Activated CD4-positive, alpha-beta T cell treated with anti-CD3 and anti-CD28 coated beads, Interleukin-2, amount 50 U/mL, for 24 hours (primary cell): Measurements from ENCODE around the gene P3H4.

Experiments used
- DNase-seq, 2 donors: peaks; one replicate each; pipeline ENCODE4 v3.0.0-alpha.2; 2020; ENCODE audit warnings: low read depth in 1 of 2, low spot score in 1 of 2

P3H4 gene

DNA sequence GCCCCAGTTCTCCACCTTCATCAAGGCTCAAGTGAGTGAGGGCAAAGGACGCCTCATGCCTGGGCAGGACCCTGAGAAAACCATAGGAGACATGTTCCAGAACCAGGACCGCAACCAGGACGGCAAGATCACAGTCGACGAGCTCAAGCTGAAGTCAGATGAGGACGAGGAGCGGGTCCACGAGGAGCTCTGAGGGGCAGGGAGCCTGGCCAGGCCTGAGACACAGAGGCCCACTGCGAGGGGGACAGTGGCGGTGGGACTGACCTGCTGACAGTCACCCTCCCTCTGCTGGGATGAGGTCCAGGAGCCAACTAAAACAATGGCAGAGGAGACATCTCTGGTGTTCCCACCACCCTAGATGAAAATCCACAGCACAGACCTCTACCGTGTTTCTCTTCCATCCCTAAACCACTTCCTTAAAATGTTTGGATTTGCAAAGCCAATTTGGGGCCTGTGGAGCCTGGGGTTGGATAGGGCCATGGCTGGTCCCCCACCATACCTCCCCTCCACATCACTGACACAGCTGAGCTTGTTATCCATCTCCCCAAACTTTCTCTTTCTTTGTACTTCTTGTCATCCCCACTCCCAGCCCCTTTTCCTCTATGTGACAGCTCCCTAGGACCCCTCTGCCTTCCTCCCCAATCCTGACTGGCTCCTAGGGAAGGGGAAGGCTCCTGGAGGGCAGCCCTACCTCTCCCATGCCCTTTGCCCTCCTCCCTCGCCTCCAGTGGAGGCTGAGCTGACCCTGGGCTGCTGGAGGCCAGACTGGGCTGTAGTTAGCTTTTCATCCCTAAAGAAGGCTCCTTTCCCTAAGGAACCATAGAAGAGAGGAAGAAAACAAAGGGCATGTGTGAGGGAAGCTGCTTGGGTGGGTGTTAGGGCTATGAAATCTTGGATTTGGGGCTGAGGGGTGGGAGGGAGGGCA, 10.7 kb upstream of the P3H4 start:
- DNase-seq, result no peak

DNA sequence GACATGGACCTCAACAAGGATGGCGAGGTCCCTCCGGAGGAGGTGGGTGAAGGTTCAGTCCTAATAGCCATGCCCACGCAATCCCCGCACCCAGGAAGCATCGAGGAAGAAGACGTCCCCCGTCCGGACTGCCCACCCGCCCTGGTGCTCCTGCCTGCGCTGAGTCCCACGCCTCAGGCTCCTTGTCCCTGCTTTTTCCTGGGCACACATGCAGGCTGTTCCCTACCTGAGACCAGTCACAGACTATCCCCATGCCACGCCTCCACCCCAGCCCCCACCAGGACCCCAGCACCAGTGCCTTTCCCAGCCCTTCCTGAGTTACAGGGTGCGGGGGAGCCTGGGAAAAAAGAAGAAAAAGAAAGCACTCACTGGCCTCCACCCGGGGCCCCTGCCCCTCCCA, 10.0 kb upstream of the P3H4 start:
- no peak for DNase-seq

DNA sequence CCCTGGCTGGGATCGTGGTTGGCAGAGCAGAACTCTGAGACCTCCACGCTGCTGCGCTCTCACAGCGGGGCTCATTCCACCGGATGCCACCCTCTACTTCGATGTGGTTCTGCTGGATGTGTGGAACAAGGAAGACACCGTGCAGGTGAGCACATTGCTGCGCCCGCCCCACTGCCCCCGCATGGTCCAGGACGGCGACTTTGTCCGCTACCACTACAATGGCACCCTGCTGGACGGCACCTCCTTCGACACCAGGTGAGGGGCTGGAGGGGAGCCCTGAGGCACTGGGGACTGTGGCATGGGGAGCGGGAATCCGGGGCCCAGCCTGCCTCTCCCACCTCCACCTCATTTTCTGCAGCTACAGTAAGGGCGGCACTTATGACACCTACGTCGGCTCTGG, 6.3 kb upstream of the P3H4 start:
- DNase-seq, result no peak

DNA sequence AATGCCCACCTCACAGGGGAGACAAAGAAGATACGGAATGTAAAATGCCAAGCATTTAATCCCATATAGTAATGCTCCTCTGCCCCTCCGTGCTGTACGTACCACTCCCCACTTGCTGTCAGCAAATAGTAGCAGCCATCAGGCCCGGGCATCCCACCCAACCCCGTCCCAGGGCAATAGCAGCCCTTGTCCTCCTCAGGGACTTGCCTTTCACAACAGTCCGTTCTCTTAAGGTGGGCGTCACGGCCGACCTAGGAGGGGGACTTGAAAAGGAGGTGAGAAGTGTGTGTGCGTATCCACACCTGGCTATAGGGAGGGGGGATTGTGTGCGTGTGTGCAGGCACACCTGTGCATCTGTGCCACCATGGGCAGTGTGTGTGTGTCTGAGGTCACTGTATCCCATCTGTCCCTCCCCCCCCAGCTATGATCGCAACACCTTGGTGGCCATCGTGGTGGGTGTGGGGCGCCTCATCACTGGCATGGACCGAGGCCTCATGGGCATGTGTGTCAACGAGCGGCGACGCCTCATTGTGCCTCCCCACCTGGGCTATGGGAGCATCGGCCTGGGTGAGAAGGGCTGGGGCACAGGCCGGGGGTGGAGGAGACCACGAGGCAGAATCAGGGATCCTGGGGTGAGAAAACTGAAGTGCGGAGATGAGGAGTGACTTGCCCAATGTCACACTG, 5.0 kb upstream of the P3H4 start:
- DNase-seq, result no peak

DNA sequence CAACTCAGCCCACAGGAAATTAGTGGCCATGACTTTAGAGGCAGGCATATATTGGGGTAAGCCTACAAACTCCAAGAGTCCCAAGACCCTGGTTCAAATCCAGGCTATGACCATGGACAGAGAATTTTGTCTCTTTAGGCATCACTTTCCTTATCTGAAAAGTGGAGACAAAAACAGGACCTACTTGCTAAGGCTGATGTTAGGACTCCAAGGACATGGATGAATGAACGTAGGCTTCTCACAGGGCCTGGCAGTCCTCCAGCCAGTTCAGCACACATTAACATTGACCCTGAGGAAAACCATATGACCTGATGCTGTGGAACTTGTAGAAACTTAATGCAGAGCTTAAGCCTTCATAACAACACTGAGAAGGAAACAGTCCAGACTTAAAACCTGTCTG, 2.4 kb upstream of the P3H4 start:
- DNase-seq, result no peak

DNA sequence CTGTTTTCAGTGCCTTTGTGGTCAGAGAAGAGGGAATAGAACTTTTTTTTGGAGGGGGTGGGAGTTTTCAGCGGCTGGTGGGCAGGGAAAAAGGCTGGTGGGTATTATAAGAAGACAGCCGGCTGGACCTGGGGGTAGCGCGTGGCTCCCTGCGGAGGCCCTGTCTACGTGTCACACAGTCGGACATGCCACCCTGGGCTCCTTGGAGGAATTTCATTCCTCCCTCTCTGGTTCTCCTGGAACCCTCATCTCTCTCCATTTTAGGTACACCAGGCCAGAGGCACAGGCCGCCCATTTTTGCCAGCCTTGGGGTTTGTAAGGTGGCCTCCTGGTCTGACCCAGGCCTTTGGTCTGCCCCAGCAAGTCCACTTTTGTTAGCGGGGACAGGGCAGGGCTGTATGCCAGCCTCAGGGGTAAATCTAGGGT, 2.0 kb upstream of the P3H4 start:
- DNase-seq, result no peak

DNA sequence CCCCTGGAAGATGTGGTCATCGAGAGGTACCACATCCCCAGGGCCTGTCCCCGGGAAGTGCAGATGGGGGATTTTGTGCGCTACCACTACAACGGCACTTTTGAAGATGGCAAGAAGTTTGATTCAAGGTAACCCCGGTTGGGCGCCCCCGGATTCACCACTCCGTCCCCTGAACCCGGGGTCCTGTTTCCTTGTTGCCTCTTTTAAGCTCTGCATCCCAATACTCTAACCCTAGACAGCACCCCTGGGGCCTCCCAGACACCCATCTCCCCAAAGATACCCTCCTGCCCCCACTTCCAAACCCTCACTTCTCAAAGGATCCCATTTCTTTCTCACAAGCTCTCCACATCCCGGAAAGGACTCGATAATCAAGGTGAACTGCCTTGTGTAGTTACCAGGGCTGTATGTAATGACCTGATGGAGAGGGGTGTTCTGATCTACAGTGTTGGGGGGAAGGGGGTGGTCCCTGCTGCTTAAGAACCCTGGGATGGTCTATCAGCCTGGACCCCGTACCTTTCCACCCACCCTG, 1.5 kb upstream of the P3H4 start:
- DNase-seq, result no peak

DNA sequence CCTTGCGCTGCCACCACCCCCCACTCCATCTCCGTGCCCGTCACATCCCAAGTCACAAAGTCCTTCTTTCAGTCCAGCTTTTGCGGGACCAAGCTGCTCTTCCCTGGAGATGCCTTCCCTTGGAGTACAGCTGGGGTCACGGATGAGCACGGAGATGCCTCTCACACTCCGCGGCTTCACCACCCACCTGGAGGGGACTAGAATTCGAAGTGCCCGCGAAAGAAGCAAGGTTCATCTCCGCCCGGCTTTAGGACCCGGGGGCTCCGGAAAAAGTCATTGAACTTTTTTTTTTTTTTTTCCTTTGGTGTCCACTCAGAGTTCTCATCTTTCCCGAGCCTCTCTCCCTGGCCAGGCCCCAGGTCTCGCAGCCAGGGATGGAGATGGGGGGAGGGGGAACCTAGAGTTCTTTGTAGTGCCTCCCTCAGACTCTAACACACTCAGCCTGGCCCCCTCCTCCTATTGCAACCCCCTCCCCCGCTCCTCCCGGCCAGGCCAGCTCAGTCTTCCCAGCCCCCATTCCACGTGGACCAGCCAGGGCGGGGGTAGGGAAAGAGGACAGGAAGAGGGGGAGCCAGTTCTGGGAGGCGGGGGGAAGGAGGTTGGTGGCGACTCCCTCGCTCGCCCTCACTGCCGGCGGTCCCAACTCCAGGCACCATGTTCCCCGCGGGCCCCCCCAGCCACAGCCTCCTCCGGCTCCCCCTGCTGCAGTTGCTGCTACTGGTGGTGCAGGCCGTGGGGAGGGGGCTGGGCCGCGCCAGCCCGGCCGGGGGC, 817 bp upstream of the P3H4 start, which contains the start of gene FKBP10:
TSS of gene FKBP10 (plus strand) at position 624 of the 771 bp plus-strand sequence. CDS start at position 655, 31 bp downstream.
- no peak for DNase-seq

DNA sequence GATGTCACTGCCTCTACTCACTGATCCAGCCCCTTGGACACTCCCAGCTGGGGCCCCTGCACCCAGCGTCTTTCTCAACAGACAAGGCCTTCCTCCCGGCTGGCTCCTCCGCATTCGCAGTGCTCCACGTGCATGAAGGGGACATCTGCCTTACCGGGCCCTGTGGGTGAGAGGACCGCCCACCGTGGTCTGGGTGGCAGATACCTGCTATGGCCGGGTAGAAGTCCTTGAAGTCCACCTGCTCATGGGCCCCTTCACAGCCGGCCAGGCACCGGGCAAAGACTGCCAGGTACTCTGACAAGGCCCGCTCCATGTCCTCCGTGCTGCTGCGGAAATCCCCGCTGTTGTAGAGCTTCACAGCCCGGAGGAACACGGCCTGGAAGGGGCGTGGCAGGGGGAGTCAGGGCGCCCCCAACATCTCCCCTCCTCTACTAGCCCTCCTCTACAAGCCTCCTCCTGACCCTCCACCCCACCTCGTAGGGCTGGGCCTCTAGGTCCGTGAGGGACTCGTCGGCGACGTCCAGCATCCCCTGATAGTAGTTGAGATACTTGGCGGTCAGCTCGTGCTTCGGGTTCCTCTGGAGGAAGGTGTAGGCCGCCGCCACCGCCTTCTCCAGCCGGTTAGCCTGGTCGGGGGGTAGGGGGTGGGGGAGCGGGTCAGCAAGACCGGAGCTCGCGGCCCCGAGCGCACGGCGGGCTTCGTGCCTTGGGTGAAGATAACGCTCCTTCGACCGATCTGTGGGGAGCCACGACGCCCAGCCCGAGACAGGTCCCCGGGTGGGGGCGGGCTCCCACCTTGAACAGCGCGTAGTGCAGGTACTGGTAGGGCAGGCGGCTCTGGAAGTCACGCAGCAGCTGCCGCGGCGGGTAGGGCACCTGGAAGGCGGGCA, 845 bp downstream of the P3H4 start:
- DNase-seq, result no peak

DNA sequence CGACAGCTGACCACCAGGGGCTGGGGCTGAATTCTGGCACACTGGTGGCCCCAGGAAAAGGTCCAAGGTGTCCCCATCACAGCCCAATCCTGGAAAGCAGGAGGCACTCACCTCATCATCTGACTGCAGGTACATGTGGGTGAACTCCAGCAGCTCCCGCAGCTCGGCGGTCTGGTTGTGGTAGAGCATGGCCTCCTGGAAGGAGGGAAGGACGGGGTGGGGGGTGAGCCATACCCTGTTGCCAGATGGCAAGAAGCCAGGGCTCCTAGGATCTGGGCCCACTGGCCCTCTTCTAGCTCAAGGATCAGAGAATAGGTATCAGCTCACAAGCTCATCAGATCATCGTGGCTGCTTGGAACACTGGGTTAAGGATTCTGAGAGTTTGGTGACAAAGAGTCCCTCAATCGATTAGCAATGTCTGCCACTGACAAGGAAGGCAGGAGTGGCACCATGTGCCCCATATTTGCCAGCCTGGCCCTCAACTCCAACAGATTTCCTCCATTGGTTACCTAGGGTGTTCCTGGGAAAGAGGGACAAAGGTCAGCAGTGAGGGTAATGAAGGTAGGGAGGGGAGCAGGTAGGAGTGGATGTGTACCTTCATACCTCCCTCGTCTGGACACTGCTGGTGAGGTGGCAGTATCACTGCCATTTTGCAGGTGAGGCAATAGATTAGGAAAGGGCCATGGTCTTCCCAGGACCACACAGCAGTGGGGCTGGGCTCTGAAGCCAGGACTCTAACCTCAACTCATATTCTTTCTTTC, 4.9 kb downstream of the P3H4 start:
- no peak for DNase-seq

DNA sequence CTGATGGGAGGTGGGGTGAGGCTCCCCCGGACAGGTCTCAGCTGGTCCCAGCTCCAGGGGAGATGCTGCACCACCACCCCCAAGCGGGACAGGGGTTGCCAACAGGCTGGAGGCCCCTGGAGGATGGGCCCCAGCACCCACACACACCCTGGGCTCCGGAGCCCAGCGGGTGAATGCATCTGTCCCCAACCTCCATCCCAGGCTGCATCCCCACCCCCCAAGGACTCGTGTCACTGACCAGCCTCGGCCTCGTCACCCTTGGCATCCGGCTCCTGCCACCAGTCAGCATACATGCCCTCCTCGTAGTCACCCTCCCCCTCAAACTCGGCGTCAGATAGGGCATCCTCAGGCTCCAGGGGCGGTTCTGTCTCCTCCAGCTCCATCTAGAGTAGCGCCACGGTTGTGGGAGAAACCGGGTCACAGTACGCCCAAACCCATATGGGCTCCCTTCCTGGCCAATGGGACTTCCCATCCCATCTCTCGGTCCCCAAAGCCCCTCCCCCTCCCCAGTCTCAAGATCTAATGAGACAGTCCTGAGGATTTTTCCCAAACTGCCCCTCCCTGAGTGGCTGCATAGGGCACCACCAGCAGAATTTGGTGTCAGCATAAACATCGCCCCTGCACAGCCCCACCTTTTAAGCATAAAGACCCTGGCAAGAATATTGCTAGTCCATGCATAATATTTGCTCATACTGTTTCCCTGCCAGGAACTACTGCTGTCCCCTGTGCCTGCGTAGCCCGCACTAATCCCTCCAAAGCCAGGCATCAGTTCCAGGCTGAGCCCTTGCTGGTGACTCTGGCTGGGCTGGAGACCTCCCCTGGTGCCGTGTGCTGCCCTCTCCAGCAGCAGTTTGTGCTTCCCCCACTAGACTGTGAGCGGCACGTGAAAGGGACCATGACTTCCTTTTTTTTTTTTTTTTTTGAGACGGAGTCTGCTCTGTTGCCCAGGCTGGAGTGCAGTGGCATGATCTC, 8.4 kb downstream of the P3H4 start:
- no peak for DNase-seq

DNA sequence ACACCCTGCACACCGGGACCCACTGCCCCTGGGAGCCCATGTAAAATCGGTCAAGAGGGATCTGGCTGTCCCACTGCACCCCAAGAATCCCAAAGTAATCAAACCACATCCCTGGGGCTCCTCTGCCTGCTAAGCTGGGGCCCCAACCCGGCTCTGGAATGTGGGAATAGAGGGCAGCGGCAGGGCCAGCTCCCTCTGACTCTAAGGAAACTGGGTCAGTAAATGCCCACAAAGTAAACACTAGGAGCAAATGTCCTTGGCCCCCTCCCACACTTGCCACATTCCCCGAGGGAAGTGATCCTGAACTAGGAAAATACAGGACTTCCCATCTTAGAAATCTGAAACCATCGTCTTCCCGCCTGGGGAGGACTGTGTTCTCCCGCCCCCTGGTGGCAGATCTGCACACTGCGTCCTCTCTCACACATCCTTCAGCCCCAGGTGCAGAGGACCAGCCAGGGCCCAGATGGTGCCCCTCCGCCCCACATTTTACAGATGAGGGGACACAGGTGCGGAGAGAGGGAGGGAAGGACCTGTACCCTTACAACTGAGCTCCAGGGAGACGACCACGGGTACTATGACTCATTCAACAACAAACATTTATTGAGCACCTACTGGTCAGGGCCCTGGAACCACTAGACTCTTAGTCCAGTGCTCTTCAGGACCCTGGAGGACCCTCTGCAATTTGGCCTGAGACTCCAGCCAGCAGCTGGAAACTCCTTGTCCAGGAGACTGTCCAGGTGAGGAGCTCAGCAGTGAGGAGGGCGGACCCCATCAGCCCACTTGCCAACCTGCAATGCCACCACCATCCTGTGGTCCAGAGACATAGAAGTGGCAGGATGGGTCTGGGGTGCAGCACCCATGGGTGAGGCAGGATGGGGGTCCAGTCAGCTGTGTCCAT, 10.1 kb downstream of the P3H4 start:
- DNase-seq, result peak; percentile 61 to 63

DNA sequence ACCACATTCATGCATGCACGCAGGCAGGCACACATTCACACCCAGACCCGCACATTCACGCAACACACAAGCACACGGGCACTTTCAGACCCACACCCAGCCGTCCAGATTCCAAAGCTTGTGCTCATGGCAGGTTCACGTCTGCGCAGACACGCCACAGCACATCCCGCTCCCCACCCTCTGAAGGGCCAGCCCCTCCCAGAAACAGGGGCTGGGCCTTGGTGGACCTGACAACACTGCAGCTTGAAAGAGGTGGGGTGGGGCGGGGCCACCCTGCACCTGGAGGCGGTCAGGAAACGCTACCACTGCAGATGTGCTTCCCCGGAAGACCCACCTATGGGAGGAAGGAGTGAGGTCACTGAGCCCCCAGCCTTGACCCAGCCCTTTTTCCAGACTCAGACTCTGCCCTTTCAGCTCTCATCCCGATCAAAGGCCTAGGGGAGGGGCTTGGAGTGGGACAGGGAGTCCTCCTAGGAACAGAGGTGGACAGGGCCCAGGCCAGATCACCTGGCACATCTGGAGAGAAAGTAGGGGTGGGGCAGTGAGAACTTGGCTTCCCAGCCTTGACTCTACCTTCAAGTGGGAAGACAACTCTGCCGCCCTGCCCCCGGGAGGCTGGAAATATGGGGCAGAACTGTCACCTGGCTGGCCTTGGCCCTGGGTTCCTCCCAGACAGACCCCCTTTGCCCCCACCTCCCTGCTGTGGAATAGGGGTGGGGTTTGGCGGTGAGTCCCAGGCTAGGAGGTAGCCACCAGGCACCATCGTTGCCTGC, 11.0 kb downstream of the P3H4 start:
- no peak for DNase-seq

DNA sequence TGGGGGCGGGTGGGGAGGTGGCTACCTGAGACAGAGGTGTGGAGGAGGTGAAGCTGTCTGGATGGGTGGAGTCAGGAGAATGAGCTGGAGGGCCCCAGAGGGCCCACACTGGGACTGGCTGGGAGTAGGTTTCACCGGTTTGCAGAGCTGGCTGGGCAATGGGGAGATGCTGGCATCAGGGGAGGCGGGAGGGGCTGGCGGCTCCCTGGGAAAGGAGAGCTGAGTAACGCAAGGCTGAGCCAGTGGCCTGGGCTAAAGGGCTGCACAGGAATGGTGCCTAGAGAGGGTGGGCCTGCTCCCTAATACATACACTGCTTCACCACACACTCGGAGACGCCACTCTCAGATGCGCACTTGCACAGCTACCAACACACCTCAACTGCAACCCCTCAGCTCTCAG, 12.4 kb downstream of the P3H4 start:
- DNase-seq, result no peak

DNA sequence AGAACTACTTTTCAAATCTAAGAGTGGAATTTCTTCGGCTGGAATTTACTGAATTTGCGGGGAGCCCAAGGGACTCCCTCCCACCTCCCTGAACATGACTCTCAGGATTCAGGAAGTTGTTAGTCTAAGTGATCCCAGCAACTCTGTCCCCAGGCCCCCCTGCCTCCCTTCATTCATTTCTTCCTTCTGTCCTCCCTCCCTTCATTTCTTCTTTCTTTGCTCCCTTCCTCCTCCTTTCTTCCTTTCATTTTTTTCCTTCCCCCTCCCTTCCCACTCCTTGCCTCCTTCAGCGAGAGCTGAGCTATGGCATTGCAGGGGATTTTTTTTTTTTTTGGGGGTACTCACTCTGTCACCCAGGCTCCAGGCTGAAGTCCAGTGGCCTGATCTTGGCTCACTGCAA, 14.4 kb downstream of the P3H4 start:
- DNase-seq, result no peak

DNA sequence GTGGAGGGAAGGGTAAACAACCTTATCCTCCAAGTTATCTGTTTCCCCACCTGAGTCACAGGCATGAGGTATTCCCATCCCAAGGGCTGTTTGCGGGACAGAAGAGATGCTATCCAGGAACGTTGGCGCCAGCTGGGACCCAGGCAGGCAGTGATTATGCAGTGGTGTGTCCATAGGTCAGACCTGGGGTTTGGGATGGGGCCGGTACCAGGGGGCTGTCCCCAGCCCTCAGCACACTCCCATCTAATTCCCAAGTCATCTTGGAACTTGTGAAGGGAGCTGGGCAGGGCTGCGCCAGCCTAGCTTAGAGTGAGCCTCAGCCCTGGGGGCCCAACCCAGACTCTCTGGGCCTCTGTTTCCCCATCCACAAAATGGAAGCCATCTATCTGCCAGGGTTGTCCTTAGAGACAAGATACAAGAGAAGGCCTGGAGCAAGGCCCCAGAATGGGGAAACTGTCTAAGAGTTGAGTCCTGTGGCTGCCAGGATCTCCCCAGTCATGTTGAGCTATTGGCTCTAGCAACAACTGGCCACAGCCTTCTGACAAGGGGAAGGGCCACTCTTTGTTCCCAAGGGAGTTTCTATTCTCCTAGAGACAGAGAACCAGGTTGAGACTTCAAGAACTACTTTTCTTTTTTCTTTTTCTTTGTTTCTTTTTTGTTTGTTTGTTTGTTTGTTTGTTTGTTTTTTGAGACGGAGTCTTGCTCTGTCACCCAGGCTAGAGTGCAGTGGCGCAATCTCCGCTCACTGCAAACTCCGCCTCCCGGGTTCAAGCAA, 15.4 kb downstream of the P3H4 start:
- DNase-seq, result no peak
